H7 (cell line): ENCODE data around the gene OBSCN. TPM values are rescaled to one million over a fixed set of nuclear protein-coding genes. Genes with fewer than 3 reads are reported as not detected.
"Not testable (repeated sequence)": the region's sequence is repeated elsewhere in the genome, so short reads cannot be mapped to it uniquely, and the experiment has no call there.

ENCODE experiments used
- DNase-seq: peaks from one replicate; pipeline ENCODE4 v3.0.0; 2012
- H3K27me3 ChIP-seq: 2 replicates; pipeline ENCODE4 v1.6.0; 2011; ENCODE audit warnings: mild to moderate bottlenecking, low read length; ENCODE audit not compliant: control insufficient read depth, insufficient read depth
- H3K36me3 ChIP-seq: replicated peaks from 2 replicates; pipeline ENCODE4 v1.5.1; 2011; ENCODE audit warnings: low read length; ENCODE audit not compliant: control insufficient read depth, insufficient read depth
- H3K4me3 ChIP-seq: 2 replicates; pipeline ENCODE4 v1.5.1; 2011; ENCODE audit warnings: low read depth, mild to moderate bottlenecking, control low read depth, low read length, moderate library complexity; ENCODE audit not compliant: insufficient read depth
- total RNA-seq: library from RNA; depleted of rRNA; stranded (reverse); fragments of >200 nt; shearing (Covaris generic); gene quantifications from 2 replicates; pipeline ENCODE4 v1.2.3, GENCODE V29; 2014

Gene OBSCN
- total RNA-seq, 1 experiment from 2014 or later = 18.9 TPM

DNA sequence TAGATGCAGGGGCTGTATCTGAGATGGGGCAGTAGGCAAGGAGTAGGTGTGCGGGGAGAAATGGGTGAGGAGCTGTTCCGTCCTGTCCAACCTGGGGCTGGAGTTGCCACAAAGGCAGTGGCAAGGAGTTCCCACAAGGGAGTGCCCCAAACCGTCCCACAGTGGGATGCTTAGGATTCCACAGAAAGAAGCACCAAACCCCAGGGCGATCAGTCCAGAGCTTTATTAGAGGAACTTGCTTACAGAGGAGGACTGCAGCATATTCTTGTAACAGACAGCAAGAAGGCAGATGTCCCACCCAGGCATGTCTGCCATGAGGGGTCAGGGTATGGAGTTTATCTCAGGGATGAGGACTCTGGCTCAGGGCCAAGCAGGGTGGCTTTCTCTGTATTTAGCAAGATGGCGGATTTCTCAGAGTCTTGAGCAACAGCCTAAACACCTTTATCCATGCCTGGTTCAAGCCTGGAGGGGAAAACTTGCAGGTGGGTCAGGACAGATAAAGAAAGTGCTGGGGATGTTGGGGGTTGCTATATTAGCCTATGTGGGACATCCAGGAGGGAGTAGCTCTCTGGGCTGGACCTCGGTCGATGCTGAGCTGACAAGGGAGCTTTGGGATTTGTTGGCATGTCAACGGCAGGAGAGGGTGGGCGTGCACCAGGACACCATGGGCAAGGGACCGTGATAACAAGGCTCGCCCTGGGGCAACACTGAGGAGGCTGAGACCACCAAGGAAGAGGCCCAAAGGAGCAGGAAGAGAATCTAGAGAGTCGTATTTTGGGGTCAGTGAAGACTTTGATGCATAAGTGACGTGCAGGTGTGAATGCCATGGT lies 32.8 kb downstream of the OBSCN start:
- DNase-seq = no peak
- Histone ChIP-seq H3K27me3 (no peaks in the 10 kb centered on the region), H3K4me3 (no peak overlapping the region), H3K36me3 (peaks cover 29% of the 10 kb centered on the region)

DNA sequence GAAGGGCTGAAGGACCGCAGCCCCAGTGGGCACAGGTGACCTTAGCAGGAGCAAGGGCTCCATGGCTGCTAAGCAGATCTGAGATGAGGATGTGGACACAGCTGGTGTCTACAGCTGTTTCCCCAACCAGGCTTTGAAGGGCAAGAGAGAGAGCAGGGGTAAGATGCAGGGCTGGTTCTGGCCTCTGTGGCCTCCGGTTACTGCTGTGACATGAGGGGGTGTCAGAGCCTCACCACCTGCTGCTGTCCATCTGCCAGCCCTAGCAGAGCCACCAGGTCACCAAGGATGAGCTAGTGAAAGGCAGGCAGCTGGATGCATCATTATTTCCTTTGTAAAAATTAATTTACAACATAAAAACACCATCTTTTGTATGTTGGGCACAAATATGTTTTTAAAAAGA lies 33.4 kb downstream of the OBSCN start:
- no peak overlapping the region for H3K4me3 ChIP-seq
- no peak for DNase-seq
- H3K36me3 ChIP-seq = peaks cover 29% of the 10 kb centered on the region
- H3K27me3 ChIP-seq = no peaks in the 10 kb centered on the region

DNA sequence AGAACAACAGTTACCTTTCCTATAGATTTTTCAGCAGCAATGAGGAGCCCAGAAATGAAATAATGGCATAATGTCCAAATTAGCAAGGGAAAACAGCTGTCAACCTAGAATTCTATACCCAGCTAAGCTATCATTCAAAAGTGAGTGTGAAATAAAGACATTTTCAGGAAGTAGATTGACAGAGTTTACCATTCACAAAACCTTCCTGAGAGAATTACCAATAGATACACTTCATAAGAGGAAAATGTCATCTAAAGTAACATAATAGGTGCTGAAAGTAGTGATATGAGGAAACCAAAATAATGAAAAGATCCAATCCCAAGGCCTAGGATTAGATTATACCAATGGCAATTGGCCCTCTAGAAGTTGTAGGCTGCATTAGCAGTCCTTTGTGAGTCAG lies 34.6 kb downstream of the OBSCN start:
- DNase-seq = no peak
- peaks cover 35% of the 10 kb centered on the region for H3K36me3 ChIP-seq
- no peak overlapping the region for H3K4me3 ChIP-seq
- H3K27me3 ChIP-seq = no peaks in the 10 kb centered on the region

DNA sequence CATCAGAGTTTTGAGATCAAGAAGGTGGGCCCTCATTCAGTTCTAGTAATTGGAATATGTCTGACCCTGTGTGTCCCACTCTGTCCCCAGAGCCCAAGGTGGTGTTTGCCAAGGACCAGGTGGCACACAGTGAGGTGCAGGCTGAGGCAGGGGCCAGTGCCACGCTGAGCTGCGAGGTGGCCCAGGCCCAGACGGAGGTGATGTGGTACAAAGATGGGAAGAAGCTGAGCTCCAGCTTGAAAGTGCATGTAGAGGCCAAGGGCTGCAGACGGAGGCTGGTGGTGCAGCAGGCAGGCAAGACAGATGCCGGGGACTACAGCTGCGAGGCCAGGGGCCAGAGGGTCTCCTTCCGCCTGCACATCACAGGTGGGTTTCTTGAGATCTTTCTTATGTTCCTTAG lies 35.2 kb downstream of the OBSCN start:
- Histone ChIP-seq H3K27me3 (no peaks in the 10 kb centered on the region), H3K4me3 (no peak overlapping the region), H3K36me3 (peaks cover 36% of the 10 kb centered on the region)
- DNase-seq = no peak

DNA sequence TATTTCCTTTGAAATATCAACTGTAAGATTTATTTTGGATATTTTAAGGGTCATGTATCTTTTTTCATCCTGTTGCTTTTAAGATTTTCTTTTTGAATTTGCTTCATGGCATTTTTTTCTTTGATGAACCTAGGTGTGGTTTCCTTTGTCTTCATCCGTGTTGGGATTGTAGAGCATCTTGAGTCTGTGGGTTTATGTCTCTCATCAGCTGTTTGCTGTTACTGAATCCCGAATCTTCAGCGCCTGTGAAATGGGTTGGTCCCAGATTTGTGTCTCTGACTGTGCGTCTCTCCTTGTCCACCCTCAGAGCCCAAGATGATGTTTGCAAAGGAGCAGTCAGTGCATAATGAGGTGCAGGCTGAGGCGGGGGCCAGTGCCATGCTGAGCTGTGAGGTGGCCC lies 36.1 kb downstream of the OBSCN start:
- peaks cover 31% of the 10 kb centered on the region for H3K36me3 ChIP-seq
- not testable (repeated sequence) for DNase-seq, H3K4me3 ChIP-seq, H3K27me3 ChIP-seq

DNA sequence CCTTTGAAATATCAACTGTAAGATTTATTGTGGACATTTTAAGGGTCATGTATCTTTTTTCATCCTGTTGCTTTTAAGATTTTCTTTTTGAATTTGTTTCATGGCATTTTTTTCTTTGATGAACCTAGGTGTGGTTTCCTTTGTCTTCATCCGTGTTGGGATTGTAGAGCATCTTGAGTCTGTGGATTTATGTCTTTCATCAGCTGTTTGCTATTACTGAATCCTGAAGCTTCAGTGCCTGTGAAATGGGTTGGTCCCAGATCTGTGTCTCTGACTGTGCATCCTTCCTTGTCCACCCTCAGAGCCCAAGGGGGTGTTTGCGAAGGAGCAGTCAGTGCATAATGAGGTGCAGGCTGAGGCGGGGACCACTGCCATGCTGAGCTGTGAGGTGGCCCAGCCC lies 37.3 kb downstream of the OBSCN start:
- H3K36me3 ChIP-seq = peaks cover 29% of the 10 kb centered on the region
- no peak overlapping the region for H3K4me3 ChIP-seq
- H3K27me3 ChIP-seq = no peaks in the 10 kb centered on the region
- DNase-seq = no peak

DNA sequence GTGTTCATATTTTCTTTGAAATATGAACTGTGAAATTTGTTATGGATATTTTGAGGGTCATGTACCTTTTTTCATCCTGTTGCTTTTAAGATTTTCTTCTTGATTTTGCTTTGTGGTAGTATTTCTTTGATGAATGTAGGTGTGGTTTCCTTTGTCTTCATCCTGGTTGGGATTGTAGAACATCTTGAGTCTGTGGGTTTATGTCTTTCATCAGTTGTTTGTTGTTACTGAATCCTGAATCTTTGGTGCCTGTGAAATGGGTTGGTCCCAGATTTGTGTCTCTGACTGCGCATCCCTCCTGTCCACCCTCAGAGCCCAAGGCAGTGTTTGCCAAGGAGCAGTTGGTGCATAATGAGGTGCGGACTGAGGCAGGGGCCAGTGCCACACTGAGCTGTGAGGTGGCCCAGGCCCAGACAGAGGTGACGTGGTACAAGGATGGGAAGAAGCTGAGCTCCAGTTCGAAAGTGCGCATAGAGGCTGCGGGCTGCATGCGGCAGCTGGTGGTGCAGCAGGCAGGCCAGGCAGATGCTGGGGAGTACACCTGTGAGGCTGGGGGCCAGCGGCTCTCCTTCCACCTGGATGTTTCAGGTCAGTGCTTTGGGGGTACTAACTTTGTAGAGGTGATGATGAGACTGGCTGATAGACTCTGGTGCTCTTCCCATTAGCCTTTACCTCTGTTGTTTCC lies 38.5 kb downstream of the OBSCN start:
- Histone ChIP-seq H3K36me3 (peaks cover 25% of the 10 kb centered on the region), H3K27me3 (no peaks in the 10 kb centered on the region), H3K4me3 (no peak overlapping the region)
- no peak for DNase-seq

DNA sequence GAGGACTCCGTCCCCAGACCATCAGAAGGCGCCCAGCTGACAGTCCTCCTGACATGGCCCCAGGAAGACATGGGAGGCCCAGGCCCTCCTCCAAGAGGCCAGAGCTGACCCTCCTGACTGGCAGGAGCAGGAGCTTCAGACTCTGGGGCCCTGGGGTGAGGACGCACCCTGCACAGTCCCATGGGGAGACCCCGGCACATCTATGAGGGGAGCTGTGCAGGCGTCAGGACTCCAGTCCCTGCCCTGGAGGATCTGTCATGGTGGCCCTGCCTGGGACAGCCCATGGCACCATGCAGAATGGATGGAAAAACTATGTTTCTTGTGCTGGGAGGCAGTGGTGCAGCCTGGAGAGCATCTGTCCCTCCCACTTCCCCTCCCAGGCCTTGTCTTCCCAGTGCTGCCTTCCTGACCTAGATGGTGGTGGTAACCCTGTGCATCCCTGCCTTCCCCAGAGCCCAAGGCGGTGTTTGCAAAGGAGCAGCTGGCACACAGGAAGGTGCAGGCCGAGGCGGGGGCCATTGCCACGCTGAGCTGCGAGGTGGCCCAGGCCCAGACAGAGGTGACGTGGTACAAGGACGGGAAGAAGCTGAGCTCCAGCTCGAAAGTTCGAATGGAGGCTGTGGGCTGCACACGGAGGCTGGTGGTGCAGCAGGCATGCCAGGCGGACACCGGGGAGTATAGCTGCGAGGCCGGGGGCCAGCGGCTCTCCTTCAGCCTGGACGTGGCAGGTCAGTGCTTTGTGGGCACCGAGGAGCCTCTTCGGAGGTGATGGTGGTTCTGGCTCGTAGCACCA lies 41.9 kb downstream of the OBSCN start:
- Histone ChIP-seq H3K27me3 (no peaks in the 10 kb centered on the region), H3K36me3 (peaks cover 15% of the 10 kb centered on the region), H3K4me3 (no peak overlapping the region)
- DNase-seq = no peak

DNA sequence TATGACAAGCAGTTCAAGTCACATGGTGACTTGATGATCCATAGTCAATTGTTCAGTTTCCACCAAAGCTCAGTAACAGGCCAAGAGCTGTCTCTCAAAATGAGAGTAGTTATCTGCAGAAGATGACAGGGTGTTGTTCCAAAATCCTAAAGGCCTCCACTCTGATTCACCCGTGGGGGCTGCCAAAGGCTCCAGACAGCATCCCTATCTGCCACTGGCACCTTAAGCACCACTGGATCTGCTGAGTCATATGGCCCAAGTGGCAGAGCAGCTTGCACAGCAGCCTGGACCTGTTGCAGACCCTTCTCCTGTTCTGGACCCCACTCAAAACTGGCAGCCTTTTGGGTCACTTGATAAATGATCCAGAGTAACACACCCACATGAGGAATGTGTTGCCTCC lies 44.6 kb downstream of the OBSCN start:
- H3K27me3 ChIP-seq, H3K36me3 ChIP-seq, DNase-seq, H3K4me3 ChIP-seq: not testable (repeated sequence)

DNA sequence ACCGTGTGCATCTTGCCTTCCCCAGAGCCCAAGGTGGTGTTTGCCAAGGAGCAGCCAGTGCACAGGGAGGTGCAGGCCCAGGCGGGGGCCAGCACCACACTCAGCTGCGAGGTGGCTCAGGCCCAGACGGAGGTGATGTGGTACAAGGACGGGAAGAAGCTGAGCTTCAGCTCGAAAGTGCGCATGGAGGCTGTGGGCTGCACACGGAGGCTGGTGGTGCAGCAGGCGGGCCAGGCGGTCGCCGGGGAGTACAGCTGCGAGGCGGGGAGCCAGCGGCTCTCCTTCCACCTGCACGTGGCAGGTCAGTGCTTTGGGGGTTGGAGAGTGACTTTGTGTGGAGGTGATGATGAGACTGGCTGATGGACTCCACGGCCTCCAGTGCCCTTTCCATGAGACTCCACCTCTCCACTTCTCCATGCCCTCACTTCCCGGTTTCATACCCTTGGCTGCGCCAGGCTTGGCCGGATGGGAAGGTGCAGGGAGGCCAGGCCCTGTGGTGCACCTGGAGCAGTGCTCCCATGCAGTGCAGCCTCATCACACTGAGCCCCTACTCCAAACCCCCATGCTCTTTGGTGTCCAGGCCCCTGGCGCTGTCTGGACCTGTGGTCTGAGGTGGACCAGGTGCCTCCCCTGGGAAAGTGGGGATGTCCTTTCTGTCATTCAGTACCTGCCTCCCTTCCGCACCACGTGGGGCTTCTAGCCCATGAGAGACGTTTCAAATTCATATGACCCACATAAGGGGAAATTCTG lies 49.0 kb downstream of the OBSCN start:
- DNase-seq = no peak
- Histone ChIP-seq H3K4me3 (no peak overlapping the region), H3K27me3 (no peaks in the 10 kb centered on the region; the same call in 1 of the 2 replicates), H3K36me3 (peaks cover 3% of the 10 kb centered on the region)

DNA sequence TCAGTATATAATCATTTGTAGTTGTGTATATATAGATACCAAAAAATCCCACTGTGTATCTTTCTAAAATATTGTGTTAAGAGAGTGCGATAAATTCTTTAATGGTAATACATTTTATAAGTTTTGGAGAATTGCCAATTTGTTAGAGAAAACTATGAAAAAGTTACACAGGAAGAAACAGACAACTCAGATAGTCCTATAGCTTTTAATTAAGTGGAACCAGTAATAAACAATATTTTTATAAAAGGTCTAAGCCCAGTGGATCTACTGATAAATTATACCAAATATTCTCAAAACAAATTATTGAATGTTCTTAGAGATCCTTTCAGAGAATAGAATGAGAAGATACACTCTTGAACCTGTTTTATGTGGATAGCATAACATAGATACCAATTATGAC lies 50.6 kb downstream of the OBSCN start:
- H3K36me3 ChIP-seq = peaks cover 3% of the 10 kb centered on the region
- H3K27me3 ChIP-seq = no peaks in the 10 kb centered on the region; the same call in 1 of the 2 replicates
- H3K4me3 ChIP-seq = no peak overlapping the region
- DNase-seq = no peak

DNA sequence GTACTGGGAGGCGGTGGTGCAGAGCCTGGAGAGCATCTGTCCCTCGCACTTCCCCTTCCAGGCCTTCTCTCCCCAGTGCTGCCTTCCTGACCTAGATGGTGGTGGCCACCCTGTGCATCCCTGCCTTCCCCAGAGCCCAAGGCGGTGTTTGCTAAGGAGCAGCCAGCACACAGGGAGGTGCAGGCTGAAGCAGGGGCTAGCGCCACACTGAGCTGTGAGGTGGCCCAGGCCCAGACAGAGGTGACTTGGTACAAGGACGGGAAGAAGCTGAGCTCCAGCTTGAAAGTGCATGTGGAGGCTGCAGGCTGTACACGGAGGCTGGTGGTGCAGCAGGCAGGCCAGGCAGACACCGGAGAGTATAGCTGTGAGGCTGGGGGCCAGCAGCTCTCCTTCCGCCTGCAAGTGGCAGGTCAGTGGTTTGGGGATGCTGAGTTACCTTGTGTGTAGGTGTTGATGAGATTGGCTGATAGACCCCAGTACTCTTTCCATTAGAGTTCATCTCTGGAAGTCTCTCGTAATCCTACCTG lies 51.6 kb downstream of the OBSCN start:
- DNase-seq = no peak
- Histone ChIP-seq H3K36me3 (peaks cover 3% of the 10 kb centered on the region), H3K4me3 (no peak overlapping the region)

DNA sequence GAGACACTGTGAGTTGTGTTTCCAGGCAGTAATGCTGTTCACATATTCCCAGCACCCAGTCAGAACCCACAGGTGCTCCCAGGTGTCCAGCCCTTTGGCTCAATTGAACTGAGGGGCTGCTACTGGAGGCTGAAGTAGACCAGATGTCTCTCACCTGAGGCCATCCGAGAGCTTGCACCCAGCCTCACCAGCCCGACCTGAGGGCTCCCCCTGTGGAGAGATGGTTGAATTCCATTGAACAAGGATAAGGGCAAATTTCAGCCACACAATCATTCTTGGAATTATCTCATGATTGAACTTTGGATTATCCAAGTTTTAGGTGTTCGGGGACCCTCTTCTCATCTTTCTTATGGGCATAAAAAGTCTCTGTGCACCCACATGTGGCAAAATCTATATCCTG lies 52.1 kb downstream of the OBSCN start:
- Histone ChIP-seq H3K27me3 (no peaks in the 10 kb centered on the region; the same call in 1 of the 2 replicates), H3K36me3 (peaks cover 3% of the 10 kb centered on the region), H3K4me3 (no peak overlapping the region)
- DNase-seq = peak; percentile 89

More for the DNA sequence above, 51.6 kb downstream of the OBSCN start:
- no peaks in the 10 kb centered on the region; the same call in 1 of the 2 replicates for H3K27me3 ChIP-seq

DNA sequence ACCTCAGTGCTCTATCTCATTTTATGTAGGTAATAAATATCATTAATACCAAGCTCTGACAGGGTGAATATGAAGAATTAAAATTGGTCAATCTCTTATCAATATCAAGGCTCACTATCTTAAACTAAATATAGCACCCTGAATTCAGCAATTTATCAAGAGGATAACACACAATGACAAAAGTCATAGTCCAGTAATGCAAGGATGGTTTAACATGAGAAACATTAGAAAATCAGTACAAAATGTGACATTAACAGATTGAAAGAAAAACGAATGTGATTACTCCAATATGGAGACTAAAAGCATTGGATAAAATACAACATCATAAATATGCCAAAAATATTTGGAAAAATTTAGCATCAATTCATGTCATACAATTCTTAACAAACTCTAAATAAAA lies 53.9 kb downstream of the OBSCN start:
- H3K27me3 ChIP-seq = no peaks in the 10 kb centered on the region; the same call in 1 of the 2 replicates
- H3K36me3 ChIP-seq = peaks cover 3% of the 10 kb centered on the region
- DNase-seq = no peak
- H3K4me3 ChIP-seq = no peak overlapping the region
